HG03095 (cell line): ENCODE data around the gene SFT2D1.
"Not testable (repeated sequence)": the region's sequence is repeated elsewhere in the genome, so short reads cannot be mapped to it uniquely, and the experiment has no call there.

ENCODE experiments used
- ATAC-seq: cut with Tn5 transposase; IDR thresholded peaks from one replicate; pipeline ENCODE4 v1.9.1; 2021; ENCODE audit warnings: moderate library complexity; ENCODE audit not compliant: unreplicated experiment

SFT2D1 gene

DNA sequence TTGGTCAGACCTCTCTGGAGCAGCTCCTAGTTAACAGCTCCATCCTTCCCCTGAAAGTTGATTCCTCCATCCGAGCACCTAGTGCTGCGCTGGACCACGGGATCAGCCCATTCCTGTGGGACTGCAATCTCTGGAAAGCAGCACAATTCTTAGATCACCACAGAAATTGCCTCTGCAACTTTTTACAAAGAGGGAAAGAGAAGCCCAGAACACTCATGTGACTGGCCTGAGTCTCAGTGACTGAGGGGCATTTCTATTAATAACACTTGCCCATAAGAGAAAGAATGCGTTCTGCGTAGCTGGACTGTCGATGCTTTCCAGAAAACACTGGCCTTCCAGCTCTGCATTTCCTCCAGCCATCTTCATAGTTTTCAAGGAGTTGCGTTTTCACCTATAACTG, 22.1 kb upstream of the SFT2D1 start:
- no peak for ATAC-seq

DNA sequence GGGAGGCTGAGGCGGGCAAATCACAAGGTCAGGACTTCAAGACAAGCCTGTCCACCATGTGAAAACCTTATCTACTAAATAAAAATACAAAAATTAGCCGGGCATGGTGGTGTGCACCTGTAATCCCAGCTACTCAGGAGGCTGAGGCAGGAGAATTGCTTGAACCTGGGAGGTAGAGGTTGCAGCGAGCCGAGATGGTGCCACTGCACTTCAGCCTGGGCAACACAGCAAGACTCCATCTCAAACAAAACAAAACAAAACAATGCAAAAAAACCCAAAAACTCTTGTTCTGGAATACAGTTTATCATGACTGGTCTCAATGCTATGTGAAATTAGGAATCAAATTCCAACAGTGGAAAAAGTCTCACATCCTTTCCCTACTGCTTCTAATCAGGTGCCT, 20.1 kb upstream of the SFT2D1 start:
- not testable (repeated sequence) for ATAC-seq

DNA sequence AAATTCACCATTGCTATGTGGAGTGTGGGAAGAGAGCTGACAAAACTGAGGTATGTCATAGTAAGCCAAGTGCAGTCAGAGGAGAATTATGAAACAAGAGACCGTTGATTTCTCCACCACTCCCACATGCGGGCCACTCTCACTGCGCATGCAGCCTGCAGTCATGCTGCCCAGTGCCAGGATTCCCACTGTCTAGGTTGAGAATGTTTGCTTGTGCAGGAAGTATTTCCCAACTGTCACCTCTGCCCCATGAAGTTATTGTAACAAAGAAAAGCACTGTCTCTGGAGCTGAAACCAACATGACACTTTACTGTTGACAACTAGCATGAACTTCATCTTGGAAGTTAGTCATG, 18.7 kb upstream of the SFT2D1 start:
- no peak for ATAC-seq

DNA sequence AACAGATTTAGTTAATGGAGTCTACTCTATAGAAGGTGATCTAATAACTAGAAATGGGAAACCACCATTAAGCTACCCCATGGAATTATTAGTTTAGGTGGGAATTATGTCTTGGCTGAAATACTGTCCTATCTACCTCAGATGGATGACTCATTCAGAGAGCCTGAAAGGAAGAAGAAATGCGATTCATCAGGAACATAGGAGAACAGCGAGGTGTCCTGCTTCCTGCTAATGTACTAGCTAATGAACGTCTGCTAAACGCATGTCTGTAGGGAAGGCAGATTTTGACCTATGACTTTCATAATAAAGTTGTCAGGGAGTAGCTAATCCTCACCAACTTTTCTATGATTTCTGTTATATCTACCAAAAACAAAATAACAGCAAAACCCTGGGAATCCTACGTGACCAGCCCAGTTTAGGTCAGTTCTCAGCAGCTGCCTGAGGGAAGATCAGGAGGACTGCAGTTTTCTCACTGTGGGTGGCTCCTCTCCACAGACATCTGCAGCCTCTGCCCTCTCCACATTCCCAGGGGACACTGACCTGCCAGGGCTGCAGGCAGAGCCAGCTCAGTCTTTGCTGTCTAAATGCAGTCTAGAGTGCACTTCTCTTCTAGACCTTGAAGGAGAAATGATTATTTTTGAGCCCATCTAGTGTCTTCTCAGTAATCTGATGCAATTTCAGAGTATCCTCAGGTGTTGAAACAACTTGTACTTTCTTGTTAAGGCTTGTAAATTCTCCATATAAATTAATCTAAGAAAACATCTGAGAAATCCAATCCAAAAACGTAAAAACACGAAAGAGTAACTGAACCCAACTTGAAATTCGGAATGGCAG, 18.1 kb upstream of the SFT2D1 start:
- ATAC-seq = no peak

DNA sequence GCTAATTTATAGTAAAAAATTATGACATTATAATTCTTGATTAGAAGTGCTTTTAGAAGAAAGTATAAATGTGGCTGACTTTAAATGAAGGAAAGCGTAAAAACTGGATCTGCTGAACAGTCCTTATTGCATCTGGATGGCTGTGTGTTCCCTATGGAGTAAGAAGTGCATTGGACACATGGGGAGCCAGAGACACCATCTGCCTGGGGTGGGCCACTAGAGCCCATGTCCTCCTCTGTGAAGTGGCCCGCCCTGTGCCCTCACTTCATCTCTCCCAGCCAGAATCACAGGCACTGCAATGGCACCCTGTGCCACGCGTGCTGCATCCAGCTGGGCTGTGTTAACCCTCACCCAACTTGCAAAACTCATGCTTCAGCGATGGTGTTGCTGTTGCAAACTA, 13.2 kb upstream of the SFT2D1 start:
- no peak for ATAC-seq

DNA sequence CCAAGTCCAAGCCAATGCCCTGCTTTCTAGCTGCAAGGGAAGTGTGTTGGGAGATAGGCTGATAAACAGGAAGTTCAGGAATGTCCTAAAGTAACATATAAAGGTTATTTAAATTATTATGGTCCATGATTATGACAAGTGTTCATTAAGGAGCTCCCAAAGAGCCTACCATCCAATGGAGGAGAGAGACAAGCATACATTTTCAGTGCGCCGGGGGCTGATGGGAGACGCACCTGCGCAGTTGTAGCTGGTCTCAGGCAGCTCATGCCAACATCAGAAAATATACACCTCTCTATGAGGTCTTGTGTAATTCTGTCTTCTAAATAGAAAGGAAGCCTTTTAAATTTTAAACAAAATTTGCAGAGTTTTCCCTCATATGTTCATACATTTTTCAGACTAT, 12.6 kb upstream of the SFT2D1 start:
- no peak for ATAC-seq

DNA sequence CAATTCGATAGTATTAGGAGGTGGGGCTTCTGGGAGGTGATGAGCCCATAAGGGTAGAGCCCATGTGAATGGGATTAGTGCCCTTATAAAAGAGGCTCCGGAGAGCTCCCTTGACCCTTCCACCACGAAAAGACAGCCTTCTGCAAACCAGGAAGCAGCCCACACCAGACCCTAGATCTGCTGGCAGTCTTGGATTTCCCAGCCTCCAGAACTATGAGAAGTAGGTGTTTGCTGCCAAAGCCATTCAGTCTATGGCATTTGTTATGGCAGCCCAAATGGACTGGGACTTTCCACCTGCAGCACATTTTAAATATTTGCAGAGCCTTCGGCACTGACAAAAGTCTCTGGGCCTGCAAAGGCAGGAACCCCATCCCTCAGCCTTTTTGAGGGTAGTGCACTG, 11.8 kb upstream of the SFT2D1 start:
- ATAC-seq = no peak

DNA sequence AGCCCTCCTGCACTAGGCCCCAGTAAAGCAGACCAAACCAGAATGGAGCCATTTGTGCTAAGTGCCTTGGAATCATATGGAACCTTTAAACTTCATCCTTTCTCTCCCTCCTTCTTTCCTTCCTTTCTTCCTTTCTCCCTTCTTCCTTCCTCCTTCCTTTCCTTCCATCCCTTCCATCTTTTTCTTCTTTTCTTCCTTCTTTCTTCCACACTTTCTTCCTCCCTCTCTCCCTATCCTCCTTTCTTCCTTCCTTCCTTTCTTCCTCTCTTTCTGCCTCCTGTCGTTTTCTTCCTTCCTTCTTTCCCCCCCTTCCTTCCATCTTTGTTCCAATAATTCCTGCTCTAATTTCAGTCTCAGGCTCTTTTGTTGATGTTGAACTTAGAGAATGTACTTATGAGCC, 11.2 kb upstream of the SFT2D1 start:
- no peak for ATAC-seq

DNA sequence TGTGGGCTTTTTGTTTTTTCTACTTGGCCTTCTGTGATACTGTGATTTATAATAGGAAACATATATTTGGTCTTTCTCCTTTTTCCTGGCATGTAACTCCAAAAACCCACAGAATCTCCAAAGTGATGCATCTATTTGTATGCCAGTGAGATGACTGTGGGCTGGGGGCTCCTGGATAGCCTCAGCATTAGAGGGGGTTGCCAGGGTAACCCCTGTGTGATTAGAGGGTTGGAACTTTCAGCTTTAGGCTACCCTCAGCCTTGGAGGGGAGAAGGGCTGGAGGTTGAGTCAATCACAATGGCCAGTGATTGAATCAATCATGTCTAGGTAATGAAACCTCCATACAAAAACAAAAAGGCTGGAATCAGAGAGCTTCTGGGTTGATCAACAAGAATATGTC, 10.6 kb upstream of the SFT2D1 start:
- no peak for ATAC-seq

DNA sequence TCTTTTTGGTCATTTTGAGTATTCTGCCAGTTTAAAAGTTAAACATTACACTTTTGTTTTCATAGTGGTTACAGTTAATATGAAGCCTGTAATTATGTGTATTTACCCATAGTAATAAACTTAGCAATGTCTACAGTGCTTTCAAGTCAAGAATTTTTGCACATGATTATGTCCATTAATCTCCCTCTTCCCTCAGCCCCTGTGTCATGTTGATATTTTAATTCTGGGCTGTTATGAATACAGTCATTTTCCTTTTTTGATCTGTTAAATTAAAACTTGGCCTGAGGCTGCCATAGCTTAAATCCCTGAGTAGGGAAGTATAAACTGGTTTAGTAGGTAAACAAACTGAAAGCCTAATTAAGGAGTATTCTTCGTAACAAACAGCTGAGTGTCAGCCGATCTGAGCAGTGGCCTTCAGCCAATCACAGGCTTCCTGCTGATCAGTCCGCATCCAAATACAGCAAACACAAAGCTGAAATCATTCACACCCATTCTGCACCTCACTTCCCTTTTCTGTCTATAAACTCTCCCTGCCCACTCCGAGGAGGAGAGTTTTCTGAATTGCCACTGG, 9.5 kb upstream of the SFT2D1 start:
- ATAC-seq = peak; percentile 99

DNA sequence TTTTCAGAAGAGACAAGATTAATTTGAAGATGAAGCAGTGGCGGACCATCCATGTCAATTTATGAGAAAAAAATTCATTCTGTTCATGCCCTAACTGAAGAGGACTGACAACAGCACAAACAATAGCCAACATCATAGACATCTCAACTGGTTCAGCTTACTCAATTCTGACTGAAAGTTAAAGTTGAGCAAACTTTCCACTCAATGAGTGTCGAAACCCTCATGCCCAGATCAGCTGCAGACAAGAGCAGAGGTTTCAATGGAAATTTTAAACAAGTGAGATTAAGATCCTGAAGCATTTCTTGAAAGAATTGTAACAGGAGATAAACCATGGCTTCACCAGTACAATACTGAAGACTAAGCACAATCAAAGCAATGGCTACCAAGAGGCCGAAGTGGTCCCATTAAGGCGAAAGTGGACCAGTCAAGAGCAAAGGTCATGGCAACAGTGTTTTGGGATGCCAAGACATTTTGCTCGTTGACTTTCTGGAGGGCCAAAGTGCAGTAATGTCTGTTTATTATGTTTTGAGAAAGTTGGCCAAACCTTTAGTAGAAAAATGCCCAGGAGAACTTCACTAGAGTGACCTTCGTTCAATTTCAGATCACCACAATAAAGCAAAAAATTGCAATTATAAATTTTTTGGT, 6.1 kb upstream of the SFT2D1 start:
- no peak for ATAC-seq

DNA sequence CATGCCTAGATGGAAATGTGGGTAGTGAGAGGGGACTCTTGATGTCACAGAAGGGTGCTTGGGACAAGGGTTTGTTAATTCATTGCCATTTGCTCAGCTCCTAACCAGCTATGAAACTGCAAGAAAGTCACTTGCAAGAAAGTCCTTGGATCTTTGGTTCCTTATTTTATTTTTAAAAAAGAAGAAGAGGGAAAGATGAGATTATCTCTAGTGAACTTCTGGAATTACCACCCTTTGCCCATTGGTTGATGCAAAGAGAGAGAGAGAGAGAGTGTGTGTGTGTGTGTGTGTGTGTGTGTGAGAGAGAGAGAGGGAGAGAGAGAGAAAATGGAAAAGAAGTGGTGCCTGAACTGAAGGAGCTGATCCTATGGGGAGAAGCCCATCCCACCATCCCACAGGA, 4.6 kb upstream of the SFT2D1 start:
- no peak for ATAC-seq

DNA sequence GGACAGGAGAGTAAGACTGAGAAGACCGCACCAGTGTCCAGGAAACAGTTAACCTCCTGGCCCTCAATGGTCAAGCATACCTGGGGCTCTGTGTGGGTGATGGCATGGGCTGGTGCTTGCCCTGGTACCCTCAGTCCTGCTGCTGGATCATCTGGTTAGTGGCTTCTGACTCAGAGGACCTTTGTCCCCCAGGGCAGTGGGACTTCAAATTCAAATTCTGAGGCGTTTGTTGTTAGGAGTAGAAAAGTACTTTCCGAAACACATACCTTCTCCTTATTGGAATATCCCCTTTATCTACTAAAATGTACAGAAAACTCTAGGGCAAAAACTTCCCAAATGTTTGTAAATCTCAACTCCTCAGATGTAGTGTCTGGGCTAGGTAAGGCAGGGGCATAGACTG, 4.1 kb upstream of the SFT2D1 start:
- ATAC-seq = no peak

DNA sequence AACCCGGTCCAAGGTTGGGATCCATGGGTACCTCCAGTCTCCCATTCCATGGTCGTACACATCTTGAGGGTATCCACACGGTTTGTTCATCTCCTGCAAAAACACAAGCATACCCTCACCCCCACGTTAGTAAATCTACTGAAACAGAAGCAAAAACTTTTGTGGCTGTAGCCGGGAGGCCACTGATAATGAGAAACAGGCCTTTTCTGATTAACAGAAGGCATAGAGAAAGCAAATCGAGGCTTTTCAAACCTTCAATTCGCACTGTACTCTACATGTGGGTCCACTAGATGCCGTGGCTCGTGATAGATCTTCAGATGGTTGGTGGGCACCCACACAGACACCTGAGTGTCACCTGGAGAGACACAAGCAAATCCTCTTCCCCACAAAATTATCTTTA, 3.3 kb upstream of the SFT2D1 start:
- not testable (repeated sequence) for ATAC-seq

DNA sequence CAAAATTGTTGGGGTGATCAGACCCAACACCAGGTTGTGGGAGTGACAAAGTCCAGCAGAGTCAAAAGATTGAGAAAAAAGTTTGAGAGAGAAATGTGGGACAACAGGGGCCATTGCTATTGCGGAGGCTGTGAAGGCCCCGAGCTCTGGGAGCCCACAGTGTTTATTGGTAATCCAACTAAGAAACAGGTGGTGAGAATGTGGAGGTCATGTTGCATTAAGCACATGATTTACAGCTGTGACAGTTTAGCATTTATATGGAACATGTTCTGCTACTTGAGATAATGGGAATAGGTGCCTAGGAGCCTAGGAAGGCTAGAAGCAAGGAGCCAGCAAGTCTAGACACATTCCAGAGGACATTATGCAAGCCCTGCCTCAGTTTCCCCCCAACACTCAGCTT, 2.6 kb upstream of the SFT2D1 start:
- not testable (repeated sequence) for ATAC-seq

DNA sequence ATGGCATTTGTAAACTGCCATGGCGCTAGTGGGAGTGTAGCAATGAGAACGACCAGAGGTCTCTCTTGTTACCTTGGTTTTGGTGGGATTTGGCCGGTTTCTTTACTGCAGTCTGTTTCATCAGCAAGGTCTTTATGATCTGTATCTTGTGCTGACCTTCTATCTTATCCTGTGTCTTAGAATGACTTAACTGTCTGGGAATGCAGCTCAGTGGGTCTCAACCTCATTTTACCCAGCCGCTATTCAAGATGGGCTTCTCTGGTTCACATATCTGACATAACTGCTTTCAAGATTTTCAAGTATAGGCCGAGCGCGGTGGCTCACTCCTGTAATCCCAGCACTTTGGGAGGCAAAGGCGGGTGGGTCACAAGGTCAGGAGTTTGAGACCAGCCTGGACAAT, 1.9 kb upstream of the SFT2D1 start:
- ATAC-seq = no peak

DNA sequence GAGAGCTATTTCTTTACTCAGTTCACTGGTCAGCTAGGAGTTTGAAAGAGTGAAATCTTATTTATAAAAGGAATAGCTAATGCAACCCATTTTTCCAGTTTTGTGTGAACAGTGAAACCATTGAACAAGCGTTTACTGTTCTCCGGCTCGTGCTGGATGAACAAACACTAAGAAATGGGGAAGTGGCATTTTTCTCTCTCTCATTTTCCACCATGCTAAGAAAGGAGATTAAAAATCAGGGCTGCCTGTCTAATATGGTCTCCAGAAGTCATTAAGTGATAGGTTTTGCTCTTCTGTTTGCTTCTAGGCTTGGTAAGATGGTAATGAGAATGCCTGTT, 774 bp upstream of the SFT2D1 start:
- ATAC-seq = peak; percentile 28

DNA sequence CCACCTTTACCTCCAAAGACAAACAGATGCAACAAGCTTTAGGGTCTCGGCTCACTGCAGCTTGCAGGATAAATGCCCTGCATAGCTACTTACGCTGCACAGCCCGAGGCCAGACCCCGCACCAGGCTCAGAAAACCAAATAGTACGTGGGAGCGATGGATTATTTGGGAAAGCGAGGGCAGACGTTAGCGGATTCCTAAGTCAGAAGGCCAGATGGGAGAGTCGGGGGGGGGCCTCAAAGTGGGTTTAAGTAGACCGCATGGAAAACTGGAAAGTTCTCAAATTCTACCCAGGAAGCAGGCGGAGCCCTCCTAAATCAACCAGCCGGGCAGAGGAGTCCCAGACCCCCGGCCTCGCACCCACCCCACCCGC, 382 bp downstream of the SFT2D1 start:
- ATAC-seq = no peak

DNA sequence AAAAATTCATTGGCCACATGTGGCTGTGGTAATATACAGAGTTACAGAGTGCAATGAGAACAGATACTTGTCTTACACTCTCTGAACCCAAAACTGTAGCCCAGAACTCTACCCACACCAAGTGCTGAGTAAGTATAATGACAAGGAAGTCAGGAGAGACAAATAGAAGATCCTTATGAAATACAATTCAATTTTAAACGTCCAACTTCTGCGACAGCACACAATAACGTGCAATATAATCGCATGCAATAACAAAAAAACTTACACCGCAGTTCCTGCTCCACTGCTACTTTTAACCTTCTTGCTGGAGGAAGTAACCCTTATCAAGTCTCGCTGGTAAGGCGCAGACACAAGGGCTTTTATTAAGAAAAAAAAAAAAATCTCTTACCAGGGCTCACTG, 881 bp downstream of the SFT2D1 start:
- ATAC-seq = no peak

DNA sequence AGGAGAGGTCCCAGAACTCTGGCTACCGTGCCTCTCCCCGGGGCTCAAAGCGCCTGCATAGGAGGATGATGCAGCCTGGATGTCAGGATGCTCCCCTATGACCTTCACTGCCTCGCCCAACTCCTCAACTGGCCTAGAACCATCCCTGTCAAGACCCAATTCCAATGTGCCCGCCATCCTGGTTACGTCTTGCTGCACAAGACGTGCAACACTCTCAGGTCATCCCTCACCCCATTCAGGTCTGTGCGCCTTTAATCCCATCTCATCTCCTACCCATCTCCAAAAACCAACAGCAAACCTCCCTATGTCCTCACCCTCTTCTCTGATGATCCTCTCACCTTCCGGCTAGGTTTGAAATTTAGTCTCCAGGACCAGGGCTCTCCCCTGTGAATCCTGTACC, 3.5 kb downstream of the SFT2D1 start:
- no peak for ATAC-seq

DNA sequence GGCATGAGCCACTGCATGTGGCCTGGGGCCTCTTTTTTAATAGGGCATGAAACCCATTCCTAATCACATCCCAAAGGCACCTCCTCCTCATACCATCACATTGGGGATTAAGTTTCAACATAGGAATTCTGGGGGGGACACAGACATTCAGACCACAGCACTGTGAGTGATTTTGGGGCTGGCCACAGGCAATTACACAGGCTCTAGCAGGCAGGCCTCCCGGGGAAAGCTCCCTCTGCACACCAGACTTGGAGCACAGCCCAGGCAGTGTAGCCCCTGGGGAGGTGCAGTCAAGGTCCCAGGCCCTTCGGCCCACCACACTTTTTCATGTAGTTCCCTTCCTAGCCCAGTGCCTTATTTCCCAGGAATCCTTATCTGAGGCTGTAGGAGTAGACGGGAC, 5.5 kb downstream of the SFT2D1 start:
- ATAC-seq = no peak

DNA sequence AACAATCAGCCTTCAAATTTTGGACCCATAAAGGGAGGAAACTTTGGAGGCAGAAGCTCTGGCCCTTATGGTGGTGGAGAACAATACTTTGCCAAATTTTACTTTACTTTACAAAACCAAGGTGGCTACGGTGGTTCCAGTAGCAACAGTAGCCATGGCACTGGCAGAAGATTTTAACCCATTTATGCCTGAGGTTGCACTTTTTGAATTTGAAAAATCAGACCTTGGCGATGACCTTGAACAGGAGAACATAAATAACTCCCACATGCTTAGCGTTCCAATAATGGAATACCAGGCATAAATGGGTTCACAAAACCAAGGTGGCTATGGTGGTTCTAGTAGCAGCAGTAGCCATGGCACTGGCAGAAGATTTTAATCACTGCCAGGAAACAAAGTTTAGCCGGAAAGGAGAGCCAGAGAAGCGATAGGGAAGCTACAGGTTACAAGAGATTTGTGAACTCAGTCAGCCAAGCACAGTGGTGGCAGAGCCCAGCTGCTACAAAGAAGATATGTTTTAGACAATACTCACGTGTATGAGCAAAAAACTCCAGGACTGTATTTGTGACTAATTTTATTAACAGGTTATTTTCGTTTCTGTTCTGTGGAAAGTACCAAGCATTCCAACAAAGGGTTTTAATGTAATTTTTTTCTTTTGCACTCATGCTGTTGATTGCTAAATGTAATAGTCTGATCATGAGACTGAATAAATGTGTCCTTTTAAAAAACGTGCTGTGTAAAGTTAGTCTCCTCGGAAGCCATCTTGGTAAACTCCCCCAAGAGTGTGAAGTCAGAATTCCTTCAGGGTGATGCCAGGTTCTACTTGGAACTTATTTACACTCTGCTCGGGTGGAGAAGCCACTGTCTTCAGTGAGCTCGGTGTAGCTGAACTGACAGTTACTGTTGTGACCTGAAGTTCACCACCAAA, 6.7 kb downstream of the SFT2D1 start:
- no peak for ATAC-seq
